ENCODE measurements around the gene SPCS3.
"Not testable (repeated sequence)": the region's sequence is repeated elsewhere in the genome, so short reads cannot be mapped to it uniquely, and the experiment has no call there.

SPCS3 gene

GRCh38 chr4:176319704-176320339 lies at the start of gene SPCS3:
SPCS3 (plus strand) TSS chr4:176319966; CDS start chr4:176320077, 111 bp downstream.
- DNase-seq: peak; percentile 84

DNA sequence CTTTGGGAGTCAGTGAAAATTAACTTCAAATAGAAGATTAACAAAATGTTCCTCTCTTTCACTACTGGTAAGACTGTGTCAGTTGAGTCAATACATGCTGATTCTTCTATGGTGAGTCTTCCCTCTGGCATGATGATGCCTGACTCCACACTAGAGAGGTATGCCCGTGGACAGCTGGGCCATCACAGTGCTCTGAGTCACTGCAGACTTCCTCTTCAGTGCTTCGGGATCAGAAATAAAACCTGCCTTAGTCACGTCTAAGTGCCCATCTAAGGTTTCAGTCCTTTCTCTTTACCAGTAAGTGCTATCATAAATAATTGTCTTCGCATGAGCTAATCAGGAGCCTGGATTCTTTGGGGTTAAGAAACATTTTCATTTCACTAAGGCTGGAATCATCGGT lies 49.1 kb upstream of the SPCS3 start:
- peak; percentile 7 for DNase-seq

- no peak for DNase-seq
Observed at GRCh38 chr4:176271749-176272148, 48.0 kb upstream of the SPCS3 start.

- DNase-seq: no peak
Observed at GRCh38 chr4:176272799-176273198, 47.0 kb upstream of the SPCS3 start.

GRCh38 chr4:176273736-176274135 lies 46.0 kb upstream of the SPCS3 start:
- DNase-seq: no peak

DNA sequence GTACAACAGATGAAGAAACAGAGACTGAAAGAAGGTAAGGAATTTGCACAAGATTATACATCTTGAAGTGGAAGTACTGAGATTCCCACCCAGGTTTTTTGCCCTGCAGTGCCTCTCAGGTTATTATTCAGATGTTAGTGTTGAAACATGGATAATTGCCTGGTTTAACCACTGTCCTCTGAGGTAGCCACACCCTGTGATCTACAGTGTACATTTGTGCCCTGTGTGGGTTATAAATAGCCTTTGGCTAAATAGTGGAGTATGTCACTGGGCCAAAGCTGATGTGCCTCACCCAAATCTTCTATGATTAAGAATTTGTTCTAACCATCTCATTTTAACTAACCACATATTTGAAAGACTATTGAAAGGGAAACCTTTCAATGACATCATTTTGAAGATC lies 45.3 kb upstream of the SPCS3 start:
- DNase-seq: no peak

- no peak for DNase-seq
Observed at GRCh38 chr4:176276710-176277109, 43.1 kb upstream of the SPCS3 start.

DNA sequence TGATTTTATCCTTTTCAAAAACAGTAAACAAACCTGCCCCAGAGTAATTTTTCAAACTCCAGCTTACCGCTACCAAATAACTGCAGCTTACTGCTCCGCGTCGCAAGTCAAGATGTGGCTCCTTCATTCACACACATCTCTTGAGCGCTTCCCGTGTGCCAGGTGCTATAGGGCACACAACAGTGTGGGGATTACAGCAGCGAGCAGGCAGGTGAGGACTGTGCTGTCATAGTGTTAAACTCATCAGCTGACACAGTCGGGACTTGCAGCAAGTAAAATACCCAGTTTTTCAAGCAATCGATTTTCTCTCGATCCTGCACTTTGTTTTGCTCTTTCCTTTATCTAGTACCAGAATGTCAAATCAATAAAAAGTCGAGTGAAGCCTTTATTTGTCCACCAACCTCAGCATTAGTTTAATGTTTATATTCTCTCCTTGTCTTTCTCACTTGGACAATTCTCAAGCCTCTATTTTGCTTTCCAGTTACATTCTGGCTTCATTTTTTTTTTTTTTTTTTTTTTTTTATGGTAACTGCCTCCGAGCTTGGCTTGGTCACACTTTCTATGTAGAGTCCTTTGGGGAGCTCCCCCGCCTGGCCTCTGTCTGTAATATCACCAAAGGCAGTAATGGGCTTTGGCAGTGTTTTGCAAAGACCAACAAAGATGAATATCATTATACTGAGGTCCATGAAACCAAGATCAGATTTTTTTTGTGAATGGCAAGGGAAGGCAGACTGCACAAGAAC lies 42.4 kb upstream of the SPCS3 start:
- peak; percentile 50 for DNase-seq

- not testable (repeated sequence) for DNase-seq
Observed at GRCh38 chr4:176279560-176279959, 40.2 kb upstream of the SPCS3 start.

DNA sequence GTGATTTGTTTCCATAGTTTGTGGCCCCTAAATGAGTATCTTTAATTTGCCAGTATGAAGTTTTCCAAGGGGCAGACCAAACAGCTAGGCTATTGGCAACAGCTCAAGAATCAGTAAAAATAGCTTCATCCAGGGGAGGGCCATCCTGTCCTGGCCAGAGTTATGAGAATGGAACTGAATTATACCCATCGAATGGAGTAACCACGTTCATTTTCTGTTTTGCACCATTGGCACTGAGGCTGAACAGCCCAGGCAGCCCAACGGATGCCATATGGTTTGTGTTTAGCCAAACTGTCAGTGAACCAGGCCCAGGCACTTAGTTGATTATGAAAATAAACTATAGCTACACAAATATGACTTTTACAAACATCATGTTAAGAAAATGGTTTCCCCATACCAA lies 33.0 kb upstream of the SPCS3 start:
- DNase-seq: no peak

DNA sequence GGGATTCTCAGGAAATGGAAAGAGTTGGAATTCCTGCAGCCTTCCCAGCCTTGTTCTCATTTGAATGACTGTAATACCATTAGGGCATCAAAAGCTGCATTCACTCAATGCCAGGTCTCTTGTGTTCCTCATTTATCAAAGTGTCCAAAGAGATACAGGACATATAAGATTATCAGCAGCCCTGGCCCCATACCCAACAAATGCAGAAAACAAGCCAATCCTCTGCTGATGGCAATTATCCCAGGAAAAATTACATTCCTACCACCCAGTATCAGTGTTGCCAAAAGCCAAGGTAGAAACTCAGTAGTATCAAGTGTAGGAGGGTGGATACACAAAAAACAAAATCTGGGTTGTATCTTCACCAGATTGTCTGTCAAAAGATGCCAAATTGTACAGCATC lies 32.2 kb upstream of the SPCS3 start:
- no peak for DNase-seq

GRCh38 chr4:176288020-176288419 lies 31.7 kb upstream of the SPCS3 start:
- DNase-seq: no peak

DNA sequence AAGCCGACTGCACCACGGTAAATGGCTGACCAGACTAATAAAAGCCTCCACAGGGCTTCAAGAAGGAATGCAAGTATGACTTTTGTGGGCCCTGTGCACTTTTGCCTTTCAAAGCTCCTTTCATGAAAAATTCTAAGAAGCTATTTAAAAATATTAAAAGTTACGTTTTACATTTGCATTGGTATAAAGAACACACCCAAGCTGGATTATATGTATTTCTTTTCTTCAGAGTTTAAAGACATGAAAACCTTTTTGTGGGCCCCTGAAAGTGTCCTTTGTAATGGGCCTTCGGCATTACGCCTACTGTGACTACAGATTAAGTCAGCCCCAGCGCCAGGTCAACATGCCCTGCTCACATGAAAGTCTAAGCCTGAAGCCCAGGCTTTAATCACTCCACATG lies 30.2 kb upstream of the SPCS3 start:
- DNase-seq: no peak

- DNase-seq: no peak
Observed at GRCh38 chr4:176290520-176290919, 29.2 kb upstream of the SPCS3 start.

DNA sequence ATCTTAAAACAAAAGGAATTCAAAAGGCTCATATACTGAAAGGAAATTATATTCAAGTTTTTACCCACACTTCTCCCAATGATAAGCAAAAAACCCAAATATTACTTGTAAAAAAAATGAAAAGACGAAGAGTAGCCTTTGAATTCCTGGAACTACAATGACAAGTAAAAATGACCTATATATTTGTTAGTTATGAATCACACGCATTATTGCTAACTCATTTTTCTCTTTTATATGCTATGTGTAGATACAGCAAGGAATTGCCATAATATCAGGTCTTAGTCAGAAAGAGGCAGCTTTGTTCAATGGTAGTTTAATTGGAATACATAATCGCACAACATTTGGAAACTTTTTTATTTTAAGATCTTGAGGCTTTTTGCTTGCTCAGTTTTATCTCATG lies 28.0 kb upstream of the SPCS3 start:
- DNase-seq: no peak

- no peak for DNase-seq
Observed at GRCh38 chr4:176292920-176293319, 26.8 kb upstream of the SPCS3 start.

DNA sequence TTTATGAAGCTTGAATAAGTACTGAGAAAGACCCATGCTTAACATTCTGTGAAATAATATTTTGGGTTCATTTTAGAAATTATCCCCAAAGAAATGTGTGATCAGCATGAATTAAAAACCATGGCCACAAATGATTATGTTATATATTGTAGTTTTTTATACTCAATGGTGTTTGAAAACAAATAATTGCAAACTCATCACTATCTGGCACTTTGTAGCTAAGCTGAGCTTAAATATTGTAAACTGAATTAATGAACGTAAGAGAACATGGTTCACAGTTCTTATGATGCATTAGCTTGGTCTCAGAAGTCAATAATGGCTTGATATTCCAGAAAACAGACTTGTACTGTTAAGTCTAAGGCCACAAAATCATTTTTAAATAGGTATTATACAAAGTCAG lies 26.1 kb upstream of the SPCS3 start:
- no peak for DNase-seq

DNA sequence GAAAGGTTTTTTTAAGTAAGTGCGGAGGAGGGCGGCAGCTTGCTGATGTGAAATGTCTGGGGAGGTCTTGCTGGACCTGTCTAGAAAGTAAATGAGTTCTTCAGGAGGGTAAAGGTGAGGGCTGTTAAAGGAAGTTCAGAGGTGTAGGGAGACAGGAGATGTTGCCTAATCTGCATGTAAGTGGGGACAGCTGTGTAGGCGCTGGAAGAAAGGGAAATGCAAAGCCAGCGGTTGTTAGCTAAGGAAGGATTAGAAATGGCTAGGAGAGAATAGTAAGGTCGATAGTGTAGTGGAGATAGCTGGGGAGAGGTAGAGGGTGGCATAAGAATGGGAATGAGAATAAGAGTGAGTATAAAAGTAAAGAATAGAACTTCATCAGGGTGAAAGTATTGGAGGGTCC lies 23.9 kb upstream of the SPCS3 start:
- DNase-seq: not testable (repeated sequence)

- no peak for DNase-seq
Observed at GRCh38 chr4:176298664-176299063, 21.1 kb upstream of the SPCS3 start.

DNA sequence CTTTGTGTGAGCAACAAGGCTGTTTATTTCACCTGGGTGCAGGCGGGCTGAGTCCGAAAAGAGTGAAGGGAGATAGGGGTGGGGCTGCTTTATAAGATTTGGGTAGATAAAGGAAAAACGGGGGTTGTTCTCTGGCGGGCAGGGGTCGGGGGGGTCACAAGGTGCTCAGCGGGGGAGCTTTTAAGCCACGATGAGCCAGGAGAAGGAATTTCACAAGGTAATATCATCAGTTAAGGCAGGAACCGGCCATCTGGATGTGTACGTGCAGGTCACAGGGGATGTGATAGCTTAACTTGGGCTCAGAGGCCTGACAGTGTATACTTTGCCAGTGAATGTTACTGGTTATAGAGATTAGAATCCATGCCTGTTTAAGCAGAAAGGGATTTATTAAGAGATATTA lies 19.7 kb upstream of the SPCS3 start:
- no peak for DNase-seq

GRCh38 chr4:176300565-176300964 lies 19.2 kb upstream of the SPCS3 start:
- no peak for DNase-seq

DNA sequence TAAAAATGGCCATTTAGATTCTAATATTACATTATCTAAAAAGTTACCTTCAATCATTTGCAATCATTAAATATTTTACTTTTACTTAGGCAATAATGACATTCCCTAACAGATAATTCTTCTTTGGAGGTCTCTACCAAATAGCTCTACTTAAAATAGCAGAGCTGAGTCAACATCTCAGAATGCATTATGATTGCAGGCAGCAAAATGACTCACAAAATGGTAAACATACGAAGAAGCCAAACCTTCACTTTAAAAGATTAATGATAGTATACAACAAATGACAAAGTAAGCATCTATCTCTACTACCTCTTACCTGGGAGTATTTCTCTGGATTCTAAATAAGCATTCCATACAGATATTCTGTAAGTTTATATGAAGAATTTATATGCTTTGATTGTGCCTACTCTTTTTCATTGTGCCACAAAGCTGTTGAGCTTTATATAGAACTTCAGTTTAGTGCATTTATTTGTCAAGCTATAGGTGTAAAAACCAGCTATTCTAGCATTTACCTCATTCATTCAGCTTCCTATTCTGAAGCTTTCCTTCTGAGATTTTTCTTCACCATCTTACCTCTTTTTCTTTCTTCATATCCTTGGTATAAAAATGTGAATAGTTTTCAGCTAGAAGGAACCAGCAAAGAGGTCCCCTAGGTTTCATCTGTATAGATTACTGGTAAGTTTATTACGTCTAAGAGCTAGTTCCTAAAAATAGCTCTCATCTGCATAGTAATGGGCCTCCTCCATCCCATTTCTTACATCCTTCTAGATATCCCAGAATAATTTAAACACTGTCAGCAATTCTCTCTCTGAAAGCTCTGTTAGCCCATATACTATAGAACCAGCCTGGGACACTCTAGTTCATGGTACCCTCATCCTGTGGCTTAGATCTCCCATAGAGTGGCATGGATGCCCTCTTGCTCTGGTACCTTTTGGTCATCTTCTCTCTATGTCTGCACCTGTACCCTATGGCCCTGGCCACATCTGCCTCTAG lies 17.2 kb upstream of the SPCS3 start:
- no peak for DNase-seq

GRCh38 chr4:176303938-176304337 lies 15.8 kb upstream of the SPCS3 start:
- no peak for DNase-seq
